ENCODE measurements around the gene BTBD6.

GRCh38 chr14:105198588-105198987, 49.7 kb upstream of the BTBD6 start:
- TF ChIP-seq EZH2 (IDR thresholded peaks at IDR 0.05; ENCODE audit: low read length, missing control alignments) (no peak), CTCF (conservative IDR thresholded peaks at IDR 0.05 in 1 of 2, IDR thresholded peaks at IDR 0.05 in 1 of 2; ENCODE audit: low read depth in 1 of 2, low read length in 2 of 2) (no peak)
